ENCODE results near the gene EMC9. TPM values are rescaled to one million over a fixed set of nuclear protein-coding genes. Genes with fewer than 3 reads are reported as not detected.

The EMC9 gene
- total and polyA plus RNA-seq, 2 of the 8 experiments (the other 6 are each of a cell fraction or from before 2014, with no cell fraction given), result 38.4 to 47.2 TPM

GRCh38 chr14:24130380-24130716 lies 11.0 kb downstream of the EMC9 start, which contains the start of gene FITM1 (continued):
- no peak for TF ChIP-seq SIN3A (conservative IDR thresholded peaks at IDR 0.05 in 1 of 2, IDR thresholded peaks at IDR 0.05 in 1 of 2; ENCODE audit: low read depth in 1 of 2, low read length in 2 of 2)
- TF ChIP-seq PHF8 (conservative IDR thresholded peaks at IDR 0.05; ENCODE audit: low read depth, low read length), result no peak
- no peak for TF ChIP-seq FOSL1 (IDR thresholded peaks at IDR 0.05; ENCODE audit: insufficient read depth, low read depth, low read length)
- TF ChIP-seq MAX (IDR thresholded peaks at IDR 0.05), result no peak
- TF ChIP-seq CTCF (IDR thresholded peaks at IDR 0.05; ENCODE audit: control extremely low read depth in 1 of 3, insufficient read depth in 1 of 3, low read depth in 1 of 3, low read length in 3 of 3), result no peak

Measured in H1 (cell line).